Activated B cell treated with CpG ODN at 0.5 μM for 24 hours (primary cell): ENCODE results near the gene PAQR4. TPM values are rescaled to one million over a fixed set of nuclear protein-coding genes. Genes with fewer than 3 reads are reported as not detected.

Experiments used
- ATAC-seq: fragments of 200-7000 bp; cut with Tn5 transposase; one replicate; pipeline ENCODE4 v1.10.0; 2021; ENCODE audit warnings: low read depth, mild to moderate bottlenecking, moderate library complexity
- CTCF ChIA-PET: fragments of 350-600 bp; sonication (Branson Sonifier 250); formaldehyde crosslinking; loops from one replicate; lab custom pipeline; 2021; ENCODE audit warnings: antibody characterized with exemption; lab: Charles Lee
- POLR2A ChIA-PET: fragments of 350-600 bp; sonication (Branson Sonifier 250); formaldehyde crosslinking; loops from one replicate; lab custom pipeline; 2021; ENCODE audit warnings: antibody characterized with exemption; lab: Charles Lee
- DNase-seq: peaks from one replicate; pipeline ENCODE4 v3.0.0; 2022
- H3K27ac Mint-ChIP-seq: one replicate; pipeline ENCODE4 v1.8.0; 2020; ENCODE audit warnings: mixed read lengths
- H3K27me3 Mint-ChIP-seq: one replicate; pipeline ENCODE4 v1.8.0; 2021; ENCODE audit warnings: mixed read lengths
- H3K36me3 Mint-ChIP-seq: one replicate; pipeline ENCODE4 v1.8.0; 2021; ENCODE audit warnings: low read depth, mixed read lengths
- H3K4me1 Mint-ChIP-seq: one replicate; pipeline ENCODE4 v1.8.0; 2021; ENCODE audit warnings: mixed read lengths
- H3K4me3 Mint-ChIP-seq: one replicate; pipeline ENCODE4 v1.8.0; 2020; ENCODE audit warnings: mild to moderate bottlenecking, mixed read lengths
- H3K9me3 Mint-ChIP-seq: one replicate; pipeline ENCODE4 v1.8.0; 2020; ENCODE audit warnings: mixed read lengths
- intact Hi-C: fragments of 100-400 bp; cut with micrococcal nuclease; formaldehyde crosslinking; loops from one replicate; pipeline ENCODE4 v1.15.1; 2024
- total RNA-seq: library from RNA; stranded (reverse); gene quantifications from 2 replicates; pipeline ENCODE4 v1.2.3, GENCODE V29; 2022
- TF ChIP-seq, protein P1 (sequence below): fragments of 200-600 bp; IDR thresholded peaks from one replicate; pipeline ENCODE4 v1.8.0; 2022; ENCODE audit warnings: antibody characterized with exemption, mild to moderate bottlenecking

PAQR4 gene
- total RNA-seq, 1 donor from 2014 or later: 2.7 TPM

DNA sequence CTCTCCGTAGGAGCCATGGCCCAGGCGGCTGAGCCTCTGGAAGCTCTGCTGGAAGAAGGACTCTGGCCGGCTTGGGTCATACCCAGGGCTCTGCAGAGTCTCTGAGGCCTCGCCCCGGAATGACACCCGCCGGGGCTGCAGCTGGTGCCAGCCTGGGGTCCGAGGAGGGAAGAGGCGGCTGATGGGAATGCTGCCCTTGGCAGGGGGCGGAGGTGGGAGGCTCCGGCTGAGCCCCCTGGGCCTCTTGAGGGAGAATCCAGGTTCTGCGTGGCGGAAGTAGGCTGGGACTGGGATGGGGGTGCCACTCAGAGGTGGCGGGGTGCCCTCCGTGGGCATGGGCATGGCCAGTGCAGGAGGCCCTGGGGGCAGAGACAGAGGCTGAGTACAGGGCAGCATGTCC lies 7.5 kb downstream of the PAQR4 start:
- peaks cover 4% of the 10 kb centered on the region for H3K27me3 Mint-ChIP-seq
- no peaks in the 10 kb centered on the region for H3K36me3 Mint-ChIP-seq
- no peaks in the 10 kb centered on the region for H3K9me3 Mint-ChIP-seq
- intact Hi-C loops: no loop called here
- H3K27ac Mint-ChIP-seq: no peak overlapping the region
- no peak overlapping the region for H3K4me3 Mint-ChIP-seq
- ATAC-seq: no peak
- ChIA-PET CTCF (no interaction called here), POLR2A (no interaction called here)
- DNase-seq: no peak
- peaks cover 12% of the 10 kb centered on the region for H3K4me1 Mint-ChIP-seq
- TF ChIP-seq, protein P1, sequence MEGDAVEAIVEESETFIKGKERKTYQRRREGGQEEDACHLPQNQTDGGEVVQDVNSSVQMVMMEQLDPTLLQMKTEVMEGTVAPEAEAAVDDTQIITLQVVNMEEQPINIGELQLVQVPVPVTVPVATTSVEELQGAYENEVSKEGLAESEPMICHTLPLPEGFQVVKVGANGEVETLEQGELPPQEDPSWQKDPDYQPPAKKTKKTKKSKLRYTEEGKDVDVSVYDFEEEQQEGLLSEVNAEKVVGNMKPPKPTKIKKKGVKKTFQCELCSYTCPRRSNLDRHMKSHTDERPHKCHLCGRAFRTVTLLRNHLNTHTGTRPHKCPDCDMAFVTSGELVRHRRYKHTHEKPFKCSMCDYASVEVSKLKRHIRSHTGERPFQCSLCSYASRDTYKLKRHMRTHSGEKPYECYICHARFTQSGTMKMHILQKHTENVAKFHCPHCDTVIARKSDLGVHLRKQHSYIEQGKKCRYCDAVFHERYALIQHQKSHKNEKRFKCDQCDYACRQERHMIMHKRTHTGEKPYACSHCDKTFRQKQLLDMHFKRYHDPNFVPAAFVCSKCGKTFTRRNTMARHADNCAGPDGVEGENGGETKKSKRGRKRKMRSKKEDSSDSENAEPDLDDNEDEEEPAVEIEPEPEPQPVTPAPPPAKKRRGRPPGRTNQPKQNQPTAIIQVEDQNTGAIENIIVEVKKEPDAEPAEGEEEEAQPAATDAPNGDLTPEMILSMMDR: no peak

- Mint-ChIP-seq H3K4me3 (no peak overlapping the region), H3K4me1 (peaks cover 15% of the 10 kb centered on the region), H3K9me3 (no peaks in the 10 kb centered on the region), H3K27ac (no peak overlapping the region), H3K36me3 (no peaks in the 10 kb centered on the region), H3K27me3 (no peaks in the 10 kb centered on the region)
- intact Hi-C loops: no loop called here
- POLR2A ChIA-PET: no interaction called here
- TF ChIP-seq, protein P1: no peak
- ATAC-seq (no peak), DNase-seq (no peak)
- CTCF ChIA-PET: interaction anchor here (1.5 kb wide), 1 partner anchor 50 kb away, joined by 3 read pairs; no protein-coding TSS in a partner anchor
These were observed 8.3 kb downstream of the PAQR4 start for GRCh38 chr16:2977440-2977839.

GRCh38 chr16:2979669-2980226 lies 10.6 kb downstream of the PAQR4 start:
- peaks cover 27% of the 10 kb centered on the region for H3K4me1 Mint-ChIP-seq
- H3K27ac Mint-ChIP-seq: no peak overlapping the region
- ChIA-PET POLR2A (interaction anchor here (0.6 to 1.5 kb wide), 12 partner anchors 8 to 566 kb away, joined by 3 to 12 read pairs (median 4); partner anchors contain the start of genes ELOB and KCTD5), CTCF (no interaction called here)
- no peaks in the 10 kb centered on the region for H3K9me3 Mint-ChIP-seq
- no peaks in the 10 kb centered on the region for H3K27me3 Mint-ChIP-seq
- H3K4me3 Mint-ChIP-seq: peak overlapping the region; percentile 67
- no peaks in the 10 kb centered on the region for H3K36me3 Mint-ChIP-seq
- TF ChIP-seq, protein P1: no peak
- intact Hi-C loops: loop anchor here (1.0 kb wide), 2 partner anchors 10 to 45 kb away; partner anchors contain the start of genes PAQR4 and THOC6
- no peak for ATAC-seq
- no peak for DNase-seq

GRCh38 chr16:2980227-2981176 lies 11.4 kb downstream of the PAQR4 start, which contains the start of gene PKMYT1:
Gene PKMYT1, minus strand, starts transcription at chr16:2980446. Its CDS starts 789 bp downstream, at chr16:2979657.
- DNase-seq (peak; percentile 97), ATAC-seq (peak; percentile 90)
- Mint-ChIP-seq H3K4me1 (peaks cover 27% of the 10 kb centered on the region), H3K9me3 (no peaks in the 10 kb centered on the region), H3K27ac (peak within 1 kb of the TSS; percentile 78), H3K27me3 (no peaks in the 10 kb centered on the region), H3K4me3 (peak within 1 kb of the TSS; percentile 84), H3K36me3 (no peaks in the 10 kb centered on the region)
- intact Hi-C loops: loop anchor here (1.0 kb wide), 2 partner anchors 11 to 44 kb away; partner anchors contain the start of genes PAQR4 and THOC6
- ChIA-PET POLR2A (interaction anchor here (0.5 to 1.5 kb wide), 19 partner anchors 9 to 567 kb away, joined by 3 to 12 read pairs (median 4); partner anchors contain the start of genes ELOB, KCTD5, KREMEN2 and PAQR4), CTCF (no interaction called here)
- TF ChIP-seq, protein P1: no peak
